ENCODE data around the gene KLLN. TPM values are rescaled to one million over a fixed set of nuclear protein-coding genes. Genes with fewer than 3 reads are reported as not detected.
"Not testable (repeated sequence)": the region's sequence is repeated elsewhere in the genome, so short reads cannot be mapped to it uniquely, and the experiment has no call there.

KLLN gene
- polyA plus RNA-seq, 1 donor = 0.46 TPM

- DNase-seq = no peak
Measured at GRCh38 chr10:87865241-87865881, 2.0 kb upstream of the KLLN start.

GRCh38 chr10:87864496-87865059 is 1.2 kb upstream of the KLLN start:
- no peak for DNase-seq

- not testable (repeated sequence) for DNase-seq
Measured at GRCh38 chr10:87863951-87864495, 690 bp upstream of the KLLN start.

GRCh38 chr10:87862679-87863052 is 667 bp downstream of the KLLN start:
- DNase-seq = no peak

- DNase-seq = peak; percentile 96
Measured at GRCh38 chr10:87861953-87862678, 1.2 kb downstream of the KLLN start.

GRCh38 chr10:87861566-87861952 is 1.8 kb downstream of the KLLN start:
- DNase-seq = peak; percentile 48

GRCh38 chr10:87860816-87861403 is 2.4 kb downstream of the KLLN start:
- DNase-seq = no peak

GRCh38 chr10:87860156-87860795 is 3.1 kb downstream of the KLLN start:
- DNase-seq = no peak

- not testable (repeated sequence) for DNase-seq
Measured at GRCh38 chr10:87855665-87856064, 7.7 kb downstream of the KLLN start.

GRCh38 chr10:87855247-87855646 is 8.1 kb downstream of the KLLN start:
- not testable (repeated sequence) for DNase-seq

GRCh38 chr10:87852089-87852488 is 11.2 kb downstream of the KLLN start:
- DNase-seq = no peak

GRCh38 chr10:87850742-87851205 is 12.6 kb downstream of the KLLN start:
- DNase-seq = peak; percentile 48

- no peak for DNase-seq
Measured at GRCh38 chr10:87849001-87849400, 14.3 kb downstream of the KLLN start.

- DNase-seq = no peak
Measured at GRCh38 chr10:87847550-87847949, 15.8 kb downstream of the KLLN start.

GRCh38 chr10:87846711-87847110 is 16.6 kb downstream of the KLLN start:
- DNase-seq = not testable (repeated sequence)

GRCh38 chr10:87846023-87846422 is 17.3 kb downstream of the KLLN start:
- no peak for DNase-seq

- no peak for DNase-seq
Measured at GRCh38 chr10:87845624-87845998, 17.7 kb downstream of the KLLN start.

- DNase-seq = no peak
Measured at GRCh38 chr10:87844837-87845623, 18.3 kb downstream of the KLLN start.

- no peak for DNase-seq
Measured at GRCh38 chr10:87843714-87844113, 19.6 kb downstream of the KLLN start.

- DNase-seq = no peak
Measured at GRCh38 chr10:87842776-87843497, 20.4 kb downstream of the KLLN start.

- DNase-seq = no peak
Measured at GRCh38 chr10:87842220-87842641, 21.1 kb downstream of the KLLN start.

Measured in hindlimb muscle (tissue), 1 donor.